ENCODE measurements around the gene MAML2. TPM values are rescaled to one million over a fixed set of nuclear protein-coding genes. Genes with fewer than 3 reads are reported as not detected.

Gene MAML2
- total RNA-seq, 4 donors from 2014 or later = 4.7 to 21.7 (median 7.3) TPM

DNA sequence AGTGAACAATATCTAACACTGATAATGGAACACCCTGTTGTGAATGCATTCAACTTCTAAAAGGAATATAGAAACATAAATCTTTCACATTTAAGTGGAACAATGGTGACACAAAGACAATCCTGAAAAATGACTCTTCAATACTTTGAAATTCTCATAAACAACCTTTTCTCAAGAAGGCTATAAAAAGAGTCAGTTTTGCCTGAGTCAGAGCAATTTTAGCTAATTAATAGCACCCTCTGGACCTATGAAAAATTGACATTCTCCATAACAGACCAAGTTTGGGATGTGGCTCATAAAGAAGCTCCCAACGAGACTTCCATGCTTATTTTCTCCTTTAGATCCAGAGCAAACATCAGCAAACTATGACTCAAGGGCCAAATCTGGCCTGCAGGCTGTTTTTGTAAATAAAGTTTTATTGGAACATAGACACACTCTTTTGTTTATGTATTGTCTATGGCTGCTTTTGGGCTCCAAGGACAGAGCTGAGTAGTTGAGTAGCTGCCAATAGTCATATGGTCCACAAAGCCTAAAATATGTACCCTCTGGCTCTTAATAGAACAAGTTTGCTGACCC, 108.0 kb downstream of the MAML2 start:
- TF ChIP-seq, protein P1, sequence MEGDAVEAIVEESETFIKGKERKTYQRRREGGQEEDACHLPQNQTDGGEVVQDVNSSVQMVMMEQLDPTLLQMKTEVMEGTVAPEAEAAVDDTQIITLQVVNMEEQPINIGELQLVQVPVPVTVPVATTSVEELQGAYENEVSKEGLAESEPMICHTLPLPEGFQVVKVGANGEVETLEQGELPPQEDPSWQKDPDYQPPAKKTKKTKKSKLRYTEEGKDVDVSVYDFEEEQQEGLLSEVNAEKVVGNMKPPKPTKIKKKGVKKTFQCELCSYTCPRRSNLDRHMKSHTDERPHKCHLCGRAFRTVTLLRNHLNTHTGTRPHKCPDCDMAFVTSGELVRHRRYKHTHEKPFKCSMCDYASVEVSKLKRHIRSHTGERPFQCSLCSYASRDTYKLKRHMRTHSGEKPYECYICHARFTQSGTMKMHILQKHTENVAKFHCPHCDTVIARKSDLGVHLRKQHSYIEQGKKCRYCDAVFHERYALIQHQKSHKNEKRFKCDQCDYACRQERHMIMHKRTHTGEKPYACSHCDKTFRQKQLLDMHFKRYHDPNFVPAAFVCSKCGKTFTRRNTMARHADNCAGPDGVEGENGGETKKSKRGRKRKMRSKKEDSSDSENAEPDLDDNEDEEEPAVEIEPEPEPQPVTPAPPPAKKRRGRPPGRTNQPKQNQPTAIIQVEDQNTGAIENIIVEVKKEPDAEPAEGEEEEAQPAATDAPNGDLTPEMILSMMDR (IDR thresholded peaks at IDR 0.05) = no peak
- no peak for TF ChIP-seq POLR2A (IDR thresholded peaks at IDR 0.05)
- WGBS, 2 donors = 57 to 62% methylated on average over 1 of the region's 1 CpG
- Histone ChIP-seq H3K27ac (peak overlapping the region in 2 of 4 donors; percentile 10 to 27), H3K27me3 (no peaks in the 10 kb centered on the region), H3K4me3 (no peak overlapping the region), H3K9me3 (no peaks in the 10 kb centered on the region), H3K36me3 (no peaks in the 10 kb centered on the region), H3K4me1 (peaks cover 9 to 45% (median 23%) of the 10 kb centered on the region in 3 donors)
- intact Hi-C loops (cut with DNase I) = no loop called here
- DNase-seq = no peak

DNA sequence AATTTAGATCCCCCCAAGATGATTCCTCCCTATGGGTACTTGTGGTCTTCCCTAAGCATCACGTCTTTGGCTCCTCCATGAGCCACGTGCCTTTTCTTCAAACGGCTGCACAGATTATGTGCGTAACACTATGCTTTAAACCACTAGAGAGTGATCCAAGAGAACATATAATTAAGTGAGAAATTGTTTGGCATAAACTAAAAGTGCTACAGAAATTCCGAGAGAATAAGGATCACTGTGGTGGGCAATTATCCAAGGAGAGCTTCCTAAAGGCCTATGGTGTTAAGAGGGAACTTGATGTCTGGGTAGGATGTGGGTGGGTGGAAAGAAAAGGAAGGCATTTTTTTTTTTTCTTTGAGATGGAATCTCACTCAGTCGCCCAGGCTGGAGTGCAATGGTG, 110.9 kb downstream of the MAML2 start:
- H3K27ac ChIP-seq = no peak overlapping the region
- no peak for TF ChIP-seq POLR2A (IDR thresholded peaks at IDR 0.05)
- TF ChIP-seq, protein P1 (IDR thresholded peaks at IDR 0.05) = no peak
- WGBS, 2 donors = 82 to 83% methylated on average over 6 of the region's 6 CpGs
- no peaks in the 10 kb centered on the region for H3K27me3 ChIP-seq
- H3K9me3 ChIP-seq = no peaks in the 10 kb centered on the region
- no peaks in the 10 kb centered on the region for H3K36me3 ChIP-seq
- peaks cover 18 to 40% (median 29%) of the 10 kb centered on the region in 3 donors for H3K4me1 ChIP-seq
- DNase-seq = no peak
- intact Hi-C loops (cut with DNase I) = no loop called here
- H3K4me3 ChIP-seq = no peak overlapping the region

DNA sequence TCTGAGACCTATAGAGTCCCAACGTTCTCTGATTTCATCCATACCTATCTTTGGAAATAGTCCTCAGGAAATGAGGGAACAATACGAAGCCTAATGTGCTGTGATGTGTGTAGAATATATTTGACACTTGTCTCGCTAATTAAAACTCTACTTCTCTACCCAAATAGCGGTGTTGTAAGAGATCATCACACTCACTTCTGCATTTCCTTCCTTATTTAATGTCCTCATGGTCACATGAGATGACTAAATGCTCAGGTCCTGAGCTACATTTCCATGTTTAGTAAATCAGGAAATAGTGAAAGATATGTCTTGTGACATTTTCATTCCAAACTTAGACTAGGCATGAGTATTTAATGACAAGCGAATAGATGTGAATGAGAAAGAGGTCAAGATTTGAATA, 112.3 kb downstream of the MAML2 start:
- WGBS, 2 donors = 78% methylated on average over 5 of the region's 5 CpGs
- Histone ChIP-seq H3K4me3 (no peak overlapping the region), H3K36me3 (no peaks in the 10 kb centered on the region), H3K9me3 (no peaks in the 10 kb centered on the region), H3K4me1 (peaks cover 18 to 38% (median 27%) of the 10 kb centered on the region in 3 donors), H3K27me3 (no peaks in the 10 kb centered on the region), H3K27ac (no peak overlapping the region)
- DNase-seq = no peak
- TF ChIP-seq POLR2A (IDR thresholded peaks at IDR 0.05) = no peak
- TF ChIP-seq, protein P1 (IDR thresholded peaks at IDR 0.05) = no peak
- intact Hi-C loops (cut with DNase I) = no loop called here

DNA sequence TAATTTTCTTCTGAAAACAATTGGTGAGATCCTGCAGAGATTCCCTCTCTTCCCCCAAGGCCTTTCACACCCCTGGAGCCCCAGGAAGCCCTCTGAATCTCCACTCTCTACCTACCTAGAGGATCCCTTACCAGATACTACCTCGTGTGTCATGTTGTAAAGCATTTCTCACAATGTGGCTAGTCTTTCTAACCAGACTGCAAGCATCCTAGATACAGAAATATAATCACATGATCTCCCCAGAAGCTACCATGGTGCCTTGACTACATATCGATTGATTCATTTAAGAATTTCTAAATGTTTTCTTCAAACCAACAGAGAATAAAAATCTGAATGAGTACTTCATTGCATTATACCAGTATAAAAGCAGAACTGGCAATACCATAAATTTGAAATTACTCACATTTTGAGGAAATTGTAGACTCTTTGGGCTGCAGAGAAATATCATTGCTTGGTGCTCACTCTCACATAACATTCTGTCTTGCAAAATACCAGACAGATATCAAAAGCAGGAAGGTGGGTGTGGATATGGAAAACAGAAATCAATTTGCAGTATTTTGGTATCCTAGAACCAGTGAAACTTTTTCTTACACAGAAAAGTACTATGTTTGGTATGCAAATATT, 113.5 kb downstream of the MAML2 start:
- 74 to 79% methylated on average over 2 of the region's 2 CpGs for WGBS, 2 donors
- Histone ChIP-seq H3K27me3 (no peaks in the 10 kb centered on the region), H3K4me3 (no peak overlapping the region), H3K36me3 (no peaks in the 10 kb centered on the region), H3K9me3 (no peaks in the 10 kb centered on the region), H3K4me1 (peaks cover 18 to 45% (median 27%) of the 10 kb centered on the region in 3 donors), H3K27ac (peak overlapping the region in 3 of 4 donors; percentile 71 to 74 (median 72))
- no peak for DNase-seq
- intact Hi-C loops (cut with DNase I) = no loop called here
- no peak for TF ChIP-seq POLR2A (IDR thresholded peaks at IDR 0.05)

DNA sequence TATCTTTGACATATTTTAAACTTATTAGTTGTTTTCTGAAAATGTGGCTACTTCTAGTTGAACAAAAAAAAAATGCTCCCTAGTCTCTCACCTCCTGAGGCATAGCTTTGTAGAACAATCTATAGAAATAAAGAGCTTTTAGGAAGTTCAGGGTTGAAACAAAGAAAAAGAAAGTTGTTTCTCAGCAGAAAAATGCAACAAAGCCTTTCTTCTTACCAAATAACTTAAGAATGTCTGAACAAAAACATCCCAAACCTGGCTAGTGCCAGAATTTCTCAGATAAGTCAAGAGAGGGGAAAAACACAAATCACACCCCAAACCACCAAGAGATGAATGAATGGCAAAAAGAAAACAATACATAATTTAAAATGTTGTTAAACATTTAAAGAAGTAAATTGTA, 114.1 kb downstream of the MAML2 start:
- no peak overlapping the region for H3K4me3 ChIP-seq
- H3K4me1 ChIP-seq = peaks cover 18 to 45% (median 27%) of the 10 kb centered on the region in 3 donors
- DNase-seq = no peak
- no peaks in the 10 kb centered on the region for H3K9me3 ChIP-seq
- H3K27ac ChIP-seq = peak overlapping the region; percentile 52 to 74 (median 72)
- TF ChIP-seq, protein P1 (IDR thresholded peaks at IDR 0.05) = no peak
- no peak for TF ChIP-seq POLR2A (IDR thresholded peaks at IDR 0.05)
- H3K27me3 ChIP-seq = no peaks in the 10 kb centered on the region
- intact Hi-C loops (cut with DNase I) = no loop called here
- H3K36me3 ChIP-seq = no peaks in the 10 kb centered on the region

Data from esophagus squamous epithelium (tissue), 5 donors.